ENCODE results near the gene ZSWIM6. TPM values are rescaled to one million over a fixed set of nuclear protein-coding genes. Genes with fewer than 3 reads are reported as not detected.

Gene ZSWIM6
- total RNA-seq, 4 donors from 2014 or later, result 7.8 to 25.5 (median 21.0) TPM

GRCh38 chr5:61479850-61480614, 148.0 kb downstream of the ZSWIM6 start:
- whole genome bisulfite sequencing, 2 donors (ENCODE audit: low coverage in 1 of 2), result 88 to 96% methylated on average over 2 to 4 of the region's 4 CpGs
- in situ Hi-C loops (cut with MboI; ENCODE audit: low pct_ligation_motif_present in 1 of 4, low pct_unique_long_range_greater_than_20kb in 1 of 4, low sequenced_read_pairs in 3 of 4) (no loop called here), intact Hi-C loops (cut with DNase I; ENCODE audit: low total_unique reads) (no loop called here)
- Histone ChIP-seq H3K27ac (no peak overlapping the region), H3K9me3 (no peaks in the 10 kb centered on the region), H3K36me3 (peaks cover 0 to under 1% (median 0%) of the 10 kb centered on the region in 4 donors), H3K27me3 (no peaks in the 10 kb centered on the region), H3K4me3 (no peak overlapping the region), H3K4me1 (peaks cover 0 to 7% (median 2%) of the 10 kb centered on the region in 4 donors)
- no peak for TF ChIP-seq POLR2A (IDR thresholded peaks at IDR 0.05)
- TF ChIP-seq EP300 (IDR thresholded peaks at IDR 0.05; ENCODE audit: low read depth), result no peak
- no peak for TF ChIP-seq POLR2AphosphoS5 (IDR thresholded peaks at IDR 0.05)
- no peak for TF ChIP-seq CTCF (IDR thresholded peaks at IDR 0.05)
- no peak for DNase-seq

GRCh38 chr5:61482980-61483379, 150.9 kb downstream of the ZSWIM6 start:
- H3K36me3 ChIP-seq, result no peaks in the 10 kb centered on the region
- H3K27me3 ChIP-seq, result no peaks in the 10 kb centered on the region
- no peak overlapping the region for H3K27ac ChIP-seq
- intact Hi-C loops (cut with DNase I; ENCODE audit: low total_unique reads) (no loop called here), in situ Hi-C loops (cut with MboI; ENCODE audit: low pct_ligation_motif_present in 1 of 4, low pct_unique_long_range_greater_than_20kb in 1 of 4, low sequenced_read_pairs in 3 of 4) (no loop called here)
- H3K4me1 ChIP-seq, result peaks cover 0 to 3% (median 0%) of the 10 kb centered on the region in 4 donors
- no peak overlapping the region for H3K4me3 ChIP-seq
- DNase-seq, result no peak
- TF ChIP-seq POLR2AphosphoS5 (IDR thresholded peaks at IDR 0.05) (no peak), CTCF (IDR thresholded peaks at IDR 0.05) (no peak), POLR2A (IDR thresholded peaks at IDR 0.05) (no peak), EP300 (IDR thresholded peaks at IDR 0.05; ENCODE audit: low read depth) (no peak)
- H3K9me3 ChIP-seq, result no peaks in the 10 kb centered on the region
- 79 to 90% methylated on average over 3 of the region's 3 CpGs for WGBS, 2 donors (ENCODE audit: low coverage in 1 of 2)

GRCh38 chr5:61486476-61486875, 154.4 kb downstream of the ZSWIM6 start:
- intact Hi-C loops (cut with DNase I; ENCODE audit: low total_unique reads) (no loop called here), in situ Hi-C loops (cut with MboI; ENCODE audit: low pct_ligation_motif_present in 1 of 4, low pct_unique_long_range_greater_than_20kb in 1 of 4, low sequenced_read_pairs in 3 of 4) (no loop called here)
- no peak for DNase-seq
- peaks cover 0 to 8% (median 0%) of the 10 kb centered on the region in 4 donors for H3K4me1 ChIP-seq
- TF ChIP-seq POLR2A (IDR thresholded peaks at IDR 0.05) (no peak), EP300 (IDR thresholded peaks at IDR 0.05; ENCODE audit: low read depth) (no peak), CTCF (IDR thresholded peaks at IDR 0.05) (no peak), POLR2AphosphoS5 (IDR thresholded peaks at IDR 0.05) (no peak)
- H3K9me3 ChIP-seq, result no peaks in the 10 kb centered on the region
- H3K27me3 ChIP-seq, result no peaks in the 10 kb centered on the region
- no peak overlapping the region for H3K27ac ChIP-seq
- no peak overlapping the region for H3K4me3 ChIP-seq
- WGBS, 2 donors (ENCODE audit: low coverage in 1 of 2), result 88 to 91% methylated on average over 1 of the region's 1 CpG
- H3K36me3 ChIP-seq, result no peaks in the 10 kb centered on the region

GRCh38 chr5:61489574-61489973, 157.5 kb downstream of the ZSWIM6 start:
- TF ChIP-seq POLR2A (IDR thresholded peaks at IDR 0.05), result no peak
- TF ChIP-seq EP300 (IDR thresholded peaks at IDR 0.05; ENCODE audit: low read depth), result no peak
- TF ChIP-seq POLR2AphosphoS5 (IDR thresholded peaks at IDR 0.05), result no peak
- no peak for TF ChIP-seq CTCF (IDR thresholded peaks at IDR 0.05)

More at GRCh38 chr5:61489574-61489973, 157.5 kb downstream of the ZSWIM6 start:
- Histone ChIP-seq H3K36me3 (no peaks in the 10 kb centered on the region), H3K27ac (no peak overlapping the region), H3K9me3 (no peaks in the 10 kb centered on the region), H3K4me3 (no peak overlapping the region), H3K4me1 (peaks cover 0 to 9% (median 0%) of the 10 kb centered on the region in 4 donors), H3K27me3 (no peaks in the 10 kb centered on the region)
- intact Hi-C loops (cut with DNase I; ENCODE audit: low total_unique reads), result no loop called here
- in situ Hi-C loops (cut with MboI; ENCODE audit: low pct_ligation_motif_present in 1 of 4, low pct_unique_long_range_greater_than_20kb in 1 of 4, low sequenced_read_pairs in 3 of 4), result no loop called here
- 85 to 86% methylated on average over 1 of the region's 1 CpG for WGBS, 2 donors (ENCODE audit: low coverage in 1 of 2)
- no peak for DNase-seq

Data from transverse colon (tissue), 4 donors.